ENCODE results near the gene DNAL1.
"Not testable (repeated sequence)": the region's sequence is repeated elsewhere in the genome, so short reads cannot be mapped to it uniquely, and the experiment has no call there.

The DNAL1 gene

DNA sequence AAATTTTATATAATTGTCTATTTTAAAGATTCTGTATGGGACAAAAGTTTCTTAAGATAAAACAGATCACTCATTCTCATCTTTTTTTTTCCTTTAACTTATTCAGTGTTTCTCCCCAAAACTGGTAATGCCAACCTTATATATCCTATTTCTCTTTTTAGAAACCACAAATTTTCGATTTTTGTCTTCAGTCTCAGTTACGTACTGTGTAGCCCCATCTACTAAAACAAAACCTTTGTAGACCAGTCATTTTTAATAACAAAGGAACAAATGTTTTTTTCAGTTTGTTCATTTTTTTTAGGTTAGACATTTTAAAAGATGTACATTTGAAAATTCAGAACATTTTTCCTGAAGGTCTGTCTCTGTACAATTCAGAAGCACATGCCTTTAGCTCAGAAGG, 51.2 kb downstream of the DNAL1 start:
- DNase-seq (ENCODE audit: extremely low spot score, insufficient read length, low read depth), result no peak
- FAIRE-seq, result peak; percentile 74

DNA sequence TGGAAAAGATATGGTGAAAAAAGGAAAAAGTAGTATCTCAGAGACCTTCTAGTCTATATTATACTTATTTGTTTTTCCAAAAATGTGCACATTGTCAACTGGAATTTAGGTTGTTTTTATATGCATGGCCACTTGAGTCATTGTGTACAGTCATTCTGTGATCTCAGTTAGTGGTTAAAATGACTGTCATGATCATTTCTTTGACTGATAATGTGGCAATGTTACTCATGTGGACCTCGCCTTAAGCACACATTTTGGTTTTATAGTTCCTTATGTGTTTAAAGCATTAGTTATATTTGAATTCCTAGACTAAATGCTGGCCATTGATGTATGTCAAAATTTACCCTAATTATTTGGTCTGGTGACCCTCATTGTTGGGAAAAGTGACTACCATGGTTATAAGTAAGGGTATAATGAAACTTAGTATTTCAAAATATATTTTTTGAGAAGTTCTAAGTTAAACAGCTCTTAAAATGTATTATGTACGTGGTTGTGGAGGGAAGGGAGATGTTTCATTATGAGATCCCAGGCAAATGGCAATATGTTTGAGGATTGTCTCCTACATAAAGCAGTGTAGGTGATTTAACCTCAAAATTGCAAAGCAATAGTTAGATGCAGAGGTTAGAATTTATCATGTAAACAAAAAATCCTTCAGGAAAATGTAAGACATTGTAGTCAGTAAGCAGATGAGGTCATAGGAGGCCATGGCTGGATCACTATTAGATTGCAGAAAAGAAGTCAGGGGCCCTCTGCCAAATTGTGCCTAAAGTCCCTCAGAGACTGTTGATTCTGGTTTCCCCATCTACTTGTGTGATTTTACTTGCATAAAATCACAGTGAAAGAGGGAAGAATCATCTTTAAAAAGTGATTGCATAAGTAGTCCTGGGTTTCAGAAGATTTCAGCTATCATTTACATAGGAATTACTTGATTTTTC, 51.9 kb downstream of the DNAL1 start:
- DNase-seq (ENCODE audit: extremely low spot score, insufficient read length, low read depth) (no peak), FAIRE-seq (peak; percentile 94)

DNA sequence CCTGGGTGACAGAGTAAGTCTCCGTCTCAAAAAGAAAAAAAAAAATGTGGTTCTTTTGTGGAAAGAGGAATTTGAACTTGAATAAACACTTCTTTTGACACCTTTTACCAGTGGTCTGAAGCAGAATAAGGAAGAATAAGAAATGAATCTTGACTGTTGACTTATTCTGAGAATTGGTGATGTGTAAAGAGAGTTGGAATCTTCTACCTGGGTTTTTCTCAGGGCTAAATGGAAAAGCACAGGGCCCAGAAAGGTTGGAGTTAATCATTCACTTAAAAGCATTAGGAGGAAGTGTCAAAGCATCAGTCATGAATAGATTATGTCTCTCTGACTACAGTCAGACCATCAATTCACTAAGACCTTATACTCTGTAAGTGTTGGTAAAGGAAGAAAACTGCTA, 55.5 kb downstream of the DNAL1 start:
- FAIRE-seq (peak; percentile 72), DNase-seq (ENCODE audit: extremely low spot score, insufficient read length, low read depth) (no peak)

GRCh38 chr14:73708076-73708475, 63.3 kb downstream of the DNAL1 start:
- not testable (repeated sequence) for FAIRE-seq; DNase-seq (ENCODE audit: extremely low spot score, insufficient read length, low read depth)

GRCh38 chr14:73709904-73710469, 65.2 kb downstream of the DNAL1 start:
- FAIRE-seq (no peak), DNase-seq (ENCODE audit: extremely low spot score, insufficient read length, low read depth) (no peak)

- FAIRE-seq, result no peak
Measured at GRCh38 chr14:73710737-73711136, 66.0 kb downstream of the DNAL1 start.

GRCh38 chr14:73712071-73712506, 67.3 kb downstream of the DNAL1 start:
- no peak for DNase-seq (ENCODE audit: extremely low spot score, insufficient read length, low read depth)
- no peak for FAIRE-seq

More at GRCh38 chr14:73710737-73711136, 66.0 kb downstream of the DNAL1 start:
- no peak for DNase-seq (ENCODE audit: extremely low spot score, insufficient read length, low read depth)

- DNase-seq (ENCODE audit: extremely low spot score, insufficient read length, low read depth), result no peak
- FAIRE-seq, result peak; percentile 65
Measured at GRCh38 chr14:73712540-73713180, 67.9 kb downstream of the DNAL1 start.

DNA sequence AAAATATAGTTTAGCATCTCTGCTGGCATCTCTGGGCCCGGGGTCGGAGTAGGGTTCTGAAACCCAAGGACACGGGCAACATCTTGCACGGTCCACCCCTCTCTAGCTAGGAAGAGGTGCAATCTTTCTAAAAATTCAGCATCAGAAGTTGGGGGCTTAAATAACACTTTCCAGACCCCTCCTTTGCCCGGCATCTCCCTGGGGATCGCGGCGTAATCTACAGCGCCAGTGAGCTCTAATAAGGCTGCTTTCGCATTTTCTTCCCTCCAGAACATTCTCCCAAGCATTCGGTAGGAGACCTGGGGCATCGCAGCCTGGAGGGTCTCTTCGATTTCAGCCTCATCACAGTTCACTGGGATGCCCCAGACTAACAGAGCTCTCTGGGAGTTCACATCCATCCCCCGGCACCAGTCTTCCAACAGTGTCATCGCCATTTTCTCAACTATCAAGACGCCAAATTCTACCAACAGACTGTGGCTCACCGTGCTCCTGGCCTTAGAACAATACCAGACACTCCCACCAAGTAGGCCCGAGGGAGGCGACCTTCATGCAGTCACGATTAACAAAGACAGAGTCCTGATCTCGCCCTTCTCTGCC, 68.5 kb downstream of the DNAL1 start:
- no peak for DNase-seq (ENCODE audit: extremely low spot score, insufficient read length, low read depth)
- peak; percentile 66 for FAIRE-seq

DNA sequence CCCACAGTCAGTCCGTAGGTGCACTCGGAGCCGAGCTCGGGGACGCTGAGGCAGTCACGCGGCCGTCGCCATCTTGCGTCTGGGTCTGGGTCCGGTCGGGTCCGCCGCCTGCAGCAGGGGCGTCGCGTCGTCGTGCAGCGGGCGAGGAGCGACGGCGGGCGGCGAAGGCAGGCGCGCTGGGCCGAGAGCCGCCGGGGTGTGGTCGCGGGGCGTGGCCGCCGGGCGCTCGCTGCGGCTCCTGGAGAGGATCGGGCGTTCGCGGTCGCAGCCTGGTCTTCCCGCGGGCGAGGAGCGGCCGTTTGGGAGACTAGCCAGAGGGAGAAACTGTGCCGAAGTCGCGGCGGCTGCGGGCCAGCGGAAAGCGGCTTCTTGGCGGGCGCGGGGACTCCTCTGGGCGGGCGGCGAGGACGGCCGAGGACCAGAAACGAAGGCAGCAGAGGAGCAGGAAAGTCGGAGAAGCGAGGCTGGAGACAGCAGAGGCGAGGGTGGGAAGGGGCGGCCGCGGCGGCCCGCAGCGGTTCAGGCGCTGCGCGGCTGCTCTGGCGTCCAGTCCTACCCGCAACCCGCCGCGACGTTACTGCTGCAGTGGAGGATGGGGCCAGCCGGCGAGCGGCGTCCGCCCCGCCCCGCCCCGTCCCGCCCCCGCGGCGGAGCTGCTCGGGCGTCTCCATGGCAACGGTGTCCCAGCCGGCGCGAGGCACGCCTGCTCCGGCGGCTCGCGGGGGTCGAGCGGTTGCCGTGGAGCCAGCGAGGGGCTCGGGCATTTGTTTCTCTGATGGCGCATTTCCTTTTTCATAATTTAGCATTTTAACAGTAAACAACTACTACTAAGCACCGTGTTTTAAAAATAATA, 69.2 kb downstream of the DNAL1 start, which contains the start of gene PNMA1:
Gene PNMA1 (minus strand): TSS at position 582 of the 853 bp plus-strand sequence. CDS start 745 bp downstream, outside the sequence.
- DNase-seq (ENCODE audit: extremely low spot score, insufficient read length, low read depth), result peak; percentile 90
- peak; percentile 65 for FAIRE-seq

DNA sequence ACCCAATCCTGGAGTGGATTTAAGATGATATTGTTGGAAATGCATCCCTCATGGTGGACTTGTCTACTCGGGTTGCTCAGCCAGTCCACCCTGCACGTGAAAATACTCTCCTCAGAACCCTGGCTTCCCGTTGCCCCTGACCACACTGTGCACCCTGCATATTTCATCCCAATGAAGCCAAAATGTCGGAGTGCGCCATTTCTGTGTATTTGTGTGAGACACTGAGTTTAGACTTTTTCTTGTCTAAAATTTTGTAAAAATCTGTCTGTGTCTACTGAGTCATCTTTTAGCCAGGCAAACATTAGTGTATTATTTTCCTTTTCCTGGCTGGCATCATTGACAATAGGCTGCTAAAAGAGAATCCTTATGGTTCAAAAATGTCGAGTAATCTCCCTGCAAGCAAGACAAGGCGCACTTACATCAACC, 69.9 kb downstream of the DNAL1 start:
- DNase-seq (ENCODE audit: extremely low spot score, insufficient read length, low read depth), result no peak
- FAIRE-seq, result no peak

GRCh38 chr14:73715707-73716106, 70.9 kb downstream of the DNAL1 start:
- FAIRE-seq (no peak), DNase-seq (ENCODE audit: extremely low spot score, insufficient read length, low read depth) (no peak)

DNA sequence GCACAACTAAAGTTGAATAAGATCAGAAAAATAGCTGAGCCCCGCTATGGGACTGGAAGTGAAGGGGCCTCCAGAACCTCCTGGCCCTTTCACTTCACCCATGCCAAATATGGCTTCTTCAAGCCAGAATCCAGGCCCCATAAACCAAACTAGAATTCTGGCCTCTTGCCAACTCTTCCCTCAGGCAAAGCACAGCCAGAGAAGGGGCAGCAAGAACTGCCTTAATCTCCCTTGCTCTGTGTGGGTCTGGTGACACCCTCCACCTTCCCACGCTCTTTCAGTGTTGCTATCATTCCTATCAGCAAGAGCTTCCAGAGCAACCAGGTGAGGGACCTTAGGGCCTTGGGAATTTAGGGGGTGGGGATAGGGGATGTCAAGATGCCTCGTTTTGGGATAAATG, 72.5 kb downstream of the DNAL1 start:
- no peak for FAIRE-seq
- no peak for DNase-seq (ENCODE audit: extremely low spot score, insufficient read length, low read depth)

- no peak for FAIRE-seq
- no peak for DNase-seq (ENCODE audit: extremely low spot score, insufficient read length, low read depth)
Measured at GRCh38 chr14:73717711-73718417, 73.1 kb downstream of the DNAL1 start.

- no peak for FAIRE-seq
- DNase-seq (ENCODE audit: extremely low spot score, insufficient read length, low read depth), result no peak
Measured at GRCh38 chr14:73718418-73719251, 73.8 kb downstream of the DNAL1 start.

GRCh38 chr14:73719361-73719760, 74.6 kb downstream of the DNAL1 start:
- FAIRE-seq (no peak), DNase-seq (ENCODE audit: extremely low spot score, insufficient read length, low read depth) (no peak)

GRCh38 chr14:73719791-73720190, 75.0 kb downstream of the DNAL1 start:
- FAIRE-seq (no peak), DNase-seq (ENCODE audit: extremely low spot score, insufficient read length, low read depth) (no peak)

DNA sequence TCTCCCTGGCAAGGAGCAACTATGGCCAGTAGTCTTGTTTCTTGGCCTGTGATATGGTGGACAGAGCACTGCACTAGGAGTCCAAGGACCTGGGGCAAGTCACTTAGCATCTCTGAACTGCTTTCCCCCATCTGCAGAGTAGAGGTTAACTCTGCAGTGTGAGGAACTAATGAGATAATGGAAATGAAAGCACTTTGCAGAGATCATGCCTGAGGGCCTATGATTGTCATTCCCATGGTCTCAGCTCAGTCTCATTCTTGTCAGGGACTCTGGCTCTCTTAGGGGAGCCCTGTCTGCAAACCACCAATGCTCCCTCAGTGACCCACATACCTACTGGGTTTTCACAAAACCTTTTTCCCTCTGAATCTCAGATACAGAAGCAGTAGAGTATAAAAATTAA, 75.8 kb downstream of the DNAL1 start:
- FAIRE-seq, result no peak
- no peak for DNase-seq (ENCODE audit: extremely low spot score, insufficient read length, low read depth)
